HepG2 (cell line): Measurements from ENCODE around the gene DNAJB11. TPM values are rescaled to one million over a fixed set of nuclear protein-coding genes. Genes with fewer than 3 reads are reported as not detected.
A peak's percentile ranks its signal among the peaks of the same experiment; 100 is the strongest.

Experiments used
- ARID4A ChIP-seq: sonication (generic); formaldehyde crosslinking; IDR thresholded peaks from 2 replicates; pipeline ENCODE4 v1.5.0; 2020; ENCODE audit warnings: mild to moderate bottlenecking, missing genetic modification reagents, borderline replicate concordance
- BRCA1 ChIP-seq: sonication (generic); formaldehyde crosslinking; IDR thresholded peaks from 2 replicates; pipeline ENCODE4 v1.4.0; 2020; ENCODE audit warnings: missing genetic modification reagents
- JDP2 ChIP-seq: sonication (generic); formaldehyde crosslinking; IDR thresholded peaks from 2 replicates; pipeline ENCODE4 v1.8.1; 2022; ENCODE audit warnings: missing genetic modification reagents, borderline replicate concordance
- MBNL3 ChIP-seq: fragments of 250-450 bp; sonication (Bioruptor Pico); conservative IDR thresholded peaks from 2 replicates; pipeline ENCODE4 v1.8.0; 2022; ENCODE audit warnings: mild to moderate bottlenecking, inconsistent platforms
- NKX3-1 ChIP-seq: sonication (generic); formaldehyde crosslinking; IDR thresholded peaks from 2 replicates; pipeline ENCODE4 v1.5.0; 2020; ENCODE audit warnings: missing genetic modification reagents
- SMARCC2 ChIP-seq: fragments of 450-650 bp; IDR thresholded peaks from 2 replicates; pipeline ENCODE4 v1.6.1; 2017; ENCODE audit warnings: antibody characterized with exemption, mild to moderate bottlenecking
- ZBTB38 ChIP-seq: sonication (generic); formaldehyde crosslinking; IDR thresholded peaks from 2 replicates; pipeline ENCODE4 v1.5.1; 2020; ENCODE audit warnings: mild to moderate bottlenecking, missing genetic modification reagents
- ZNF441 ChIP-seq: sonication (generic); formaldehyde crosslinking; IDR thresholded peaks from 2 replicates; pipeline ENCODE4 v1.7.0; 2021; ENCODE audit warnings: missing genetic modification reagents, borderline replicate concordance
- ZNF510 ChIP-seq: sonication (generic); formaldehyde crosslinking; IDR thresholded peaks from 2 replicates; pipeline ENCODE4 v1.4.0; 2020; ENCODE audit warnings: low read depth, mild to moderate bottlenecking, missing genetic modification reagents
- ZNF792 ChIP-seq: IDR thresholded peaks from 2 replicates; pipeline ENCODE4 v1.6.1; 2016
- ZSCAN22 ChIP-seq: sonication (generic); formaldehyde crosslinking; IDR thresholded peaks from 2 replicates; pipeline ENCODE4 v1.4.0; 2020; ENCODE audit warnings: mild to moderate bottlenecking, missing genetic modification reagents
- polyA plus RNA-seq, 8 experiments: library from polyadenylated mRNA; depleted of rRNA in 3 of 8; stranded (reverse) in 7 of 8; unstranded in 1 of 8; fragments of >200 nt; fragmentation: Illumina TruSeq in 4 of 8; extraction: Trizol in 4 of 8; gene quantifications; 2 replicates each; pipeline versions ENCODE4 v1.2.1 to v1.2.3, GENCODE V29; 2011 to 2016; ENCODE audit warnings: low read depth in 4 of 8, missing spikeins in 1 of 8, mixed read lengths in 1 of 8; ENCODE audit not compliant: insufficient read depth in 1 of 8
- total RNA-seq, 5 experiments: library from RNA; depleted of rRNA; stranded (reverse); fragments of >200 nt; fragmentation: Illumina TruSeq; extraction: Trizol; gene quantifications; 2 replicates each; pipeline ENCODE4 v1.2.3, GENCODE V29; 2016; ENCODE audit warnings: low read depth in 1 of 5
- TF ChIP-seq, protein P1 (sequence below): sonication (generic); formaldehyde crosslinking; IDR thresholded peaks from 2 replicates; pipeline ENCODE4 v1.4.0; 2020; ENCODE audit warnings: missing genetic modification reagents
- TF ChIP-seq, protein P2 (sequence below): sonication (generic); formaldehyde crosslinking; IDR thresholded peaks from 2 replicates; pipeline ENCODE4 v1.8.0; 2022; ENCODE audit warnings: low read depth, missing genetic modification reagents
- TF ChIP-seq, protein P3 (sequence below): IDR thresholded peaks from 2 replicates; pipeline ENCODE4 v1.4.0; 2020; ENCODE audit warnings: mild to moderate bottlenecking, missing genetic modification reagents
- TF ChIP-seq, protein P4 (sequence below): sonication (generic); formaldehyde crosslinking; IDR thresholded peaks from 2 replicates; pipeline ENCODE4 v1.4.0; 2020; ENCODE audit warnings: low read depth, mild to moderate bottlenecking, missing genetic modification reagents

DNAJB11 gene
- total and polyA plus RNA-seq, 2 of the 13 experiments (the other 11 are each of a cell fraction or from before 2014, with no cell fraction given), result 41.0 to 132 TPM

DNA sequence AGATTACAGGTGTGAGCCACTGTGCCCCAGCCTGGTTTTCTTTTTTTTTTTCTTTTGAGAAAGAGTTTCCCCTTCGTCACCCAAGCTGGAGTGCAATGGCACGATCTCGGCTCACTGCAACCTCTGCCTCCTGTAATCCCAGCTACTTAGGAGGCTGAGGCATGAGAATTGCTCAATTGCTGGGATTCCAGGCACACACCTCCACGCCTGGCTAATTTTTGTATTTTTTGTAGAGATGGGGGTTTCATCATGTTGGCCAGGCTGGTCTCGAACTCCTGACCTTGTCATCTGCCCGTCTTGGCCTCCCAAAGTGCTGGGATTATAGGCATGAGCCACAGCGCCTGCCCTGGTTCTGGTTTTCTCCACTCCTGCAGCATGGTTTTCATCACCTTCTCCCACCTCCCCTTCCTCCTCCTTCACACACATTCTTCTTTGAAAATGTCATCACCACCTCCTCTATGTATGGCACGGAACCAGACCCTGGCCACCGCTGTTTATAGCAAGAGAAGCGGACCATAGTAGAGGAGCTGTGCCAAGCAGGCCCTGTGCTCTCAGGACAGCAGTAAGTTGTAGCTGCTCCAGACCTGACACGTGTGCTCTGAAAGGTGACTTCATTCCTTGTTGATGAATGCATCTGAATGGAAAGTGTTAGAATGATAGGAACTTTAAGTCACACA is 27.7 kb downstream of the DNAJB11 start (continued):
- TF ChIP-seq, protein P1, sequence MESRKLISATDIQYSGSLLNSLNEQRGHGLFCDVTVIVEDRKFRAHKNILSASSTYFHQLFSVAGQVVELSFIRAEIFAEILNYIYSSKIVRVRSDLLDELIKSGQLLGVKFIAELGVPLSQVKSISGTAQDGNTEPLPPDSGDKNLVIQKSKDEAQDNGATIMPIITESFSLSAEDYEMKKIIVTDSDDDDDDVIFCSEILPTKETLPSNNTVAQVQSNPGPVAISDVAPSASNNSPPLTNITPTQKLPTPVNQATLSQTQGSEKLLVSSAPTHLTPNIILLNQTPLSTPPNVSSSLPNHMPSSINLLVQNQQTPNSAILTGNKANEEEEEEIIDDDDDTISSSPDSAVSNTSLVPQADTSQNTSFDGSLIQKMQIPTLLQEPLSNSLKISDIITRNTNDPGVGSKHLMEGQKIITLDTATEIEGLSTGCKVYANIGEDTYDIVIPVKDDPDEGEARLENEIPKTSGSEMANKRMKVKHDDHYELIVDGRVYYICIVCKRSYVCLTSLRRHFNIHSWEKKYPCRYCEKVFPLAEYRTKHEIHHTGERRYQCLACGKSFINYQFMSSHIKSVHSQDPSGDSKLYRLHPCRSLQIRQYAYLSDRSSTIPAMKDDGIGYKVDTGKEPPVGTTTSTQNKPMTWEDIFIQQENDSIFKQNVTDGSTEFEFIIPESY (CRISPR knock-in tag), result peak; percentile 15; the same call in 1 of the 2 replicates
- TF ChIP-seq NKX3-1 (CRISPR knock-in tag) (no peak), MBNL3 (CRISPR knock-in tag) (no peak), ZNF441 (CRISPR knock-in tag) (no peak), ZNF510 (CRISPR knock-in tag) (no peak), ZBTB38 (CRISPR knock-in tag) (no peak; the same call in 1 of the 2 replicates), ARID4A (CRISPR knock-in tag) (no peak), ZNF792 (CRISPR knock-in tag) (no peak), SMARCC2 (no peak), BRCA1 (CRISPR knock-in tag) (no peak), JDP2 (no peak), ZSCAN22 (CRISPR knock-in tag) (no peak)
- TF ChIP-seq, protein P2, sequence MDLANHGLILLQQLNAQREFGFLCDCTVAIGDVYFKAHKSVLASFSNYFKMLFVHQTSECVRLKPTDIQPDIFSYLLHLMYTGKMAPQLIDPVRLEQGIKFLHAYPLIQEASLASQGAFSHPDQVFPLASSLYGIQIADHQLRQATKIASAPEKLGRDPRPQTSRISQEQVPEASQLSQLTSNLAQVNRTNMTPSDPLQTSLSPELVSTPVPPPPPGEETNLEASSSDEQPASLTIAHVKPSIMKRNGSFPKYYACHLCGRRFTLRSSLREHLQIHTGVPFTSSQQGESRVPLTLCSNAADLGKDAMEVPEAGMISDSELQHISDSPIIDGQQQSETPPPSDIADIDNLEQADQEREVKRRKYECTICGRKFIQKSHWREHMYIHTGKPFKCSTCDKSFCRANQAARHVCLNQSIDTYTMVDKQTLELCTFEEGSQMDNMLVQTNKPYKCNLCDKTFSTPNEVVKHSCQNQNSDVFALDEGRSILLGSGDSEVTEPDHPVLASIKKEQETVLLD, result no peak
- TF ChIP-seq, protein P3, sequence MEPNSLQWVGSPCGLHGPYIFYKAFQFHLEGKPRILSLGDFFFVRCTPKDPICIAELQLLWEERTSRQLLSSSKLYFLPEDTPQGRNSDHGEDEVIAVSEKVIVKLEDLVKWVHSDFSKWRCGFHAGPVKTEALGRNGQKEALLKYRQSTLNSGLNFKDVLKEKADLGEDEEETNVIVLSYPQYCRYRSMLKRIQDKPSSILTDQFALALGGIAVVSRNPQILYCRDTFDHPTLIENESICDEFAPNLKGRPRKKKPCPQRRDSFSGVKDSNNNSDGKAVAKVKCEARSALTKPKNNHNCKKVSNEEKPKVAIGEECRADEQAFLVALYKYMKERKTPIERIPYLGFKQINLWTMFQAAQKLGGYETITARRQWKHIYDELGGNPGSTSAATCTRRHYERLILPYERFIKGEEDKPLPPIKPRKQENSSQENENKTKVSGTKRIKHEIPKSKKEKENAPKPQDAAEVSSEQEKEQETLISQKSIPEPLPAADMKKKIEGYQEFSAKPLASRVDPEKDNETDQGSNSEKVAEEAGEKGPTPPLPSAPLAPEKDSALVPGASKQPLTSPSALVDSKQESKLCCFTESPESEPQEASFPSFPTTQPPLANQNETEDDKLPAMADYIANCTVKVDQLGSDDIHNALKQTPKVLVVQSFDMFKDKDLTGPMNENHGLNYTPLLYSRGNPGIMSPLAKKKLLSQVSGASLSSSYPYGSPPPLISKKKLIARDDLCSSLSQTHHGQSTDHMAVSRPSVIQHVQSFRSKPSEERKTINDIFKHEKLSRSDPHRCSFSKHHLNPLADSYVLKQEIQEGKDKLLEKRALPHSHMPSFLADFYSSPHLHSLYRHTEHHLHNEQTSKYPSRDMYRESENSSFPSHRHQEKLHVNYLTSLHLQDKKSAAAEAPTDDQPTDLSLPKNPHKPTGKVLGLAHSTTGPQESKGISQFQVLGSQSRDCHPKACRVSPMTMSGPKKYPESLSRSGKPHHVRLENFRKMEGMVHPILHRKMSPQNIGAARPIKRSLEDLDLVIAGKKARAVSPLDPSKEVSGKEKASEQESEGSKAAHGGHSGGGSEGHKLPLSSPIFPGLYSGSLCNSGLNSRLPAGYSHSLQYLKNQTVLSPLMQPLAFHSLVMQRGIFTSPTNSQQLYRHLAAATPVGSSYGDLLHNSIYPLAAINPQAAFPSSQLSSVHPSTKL, result 0 out of 2 replicates have a peak, but pooled peaks have one; percentile 23
- TF ChIP-seq, protein P4, sequence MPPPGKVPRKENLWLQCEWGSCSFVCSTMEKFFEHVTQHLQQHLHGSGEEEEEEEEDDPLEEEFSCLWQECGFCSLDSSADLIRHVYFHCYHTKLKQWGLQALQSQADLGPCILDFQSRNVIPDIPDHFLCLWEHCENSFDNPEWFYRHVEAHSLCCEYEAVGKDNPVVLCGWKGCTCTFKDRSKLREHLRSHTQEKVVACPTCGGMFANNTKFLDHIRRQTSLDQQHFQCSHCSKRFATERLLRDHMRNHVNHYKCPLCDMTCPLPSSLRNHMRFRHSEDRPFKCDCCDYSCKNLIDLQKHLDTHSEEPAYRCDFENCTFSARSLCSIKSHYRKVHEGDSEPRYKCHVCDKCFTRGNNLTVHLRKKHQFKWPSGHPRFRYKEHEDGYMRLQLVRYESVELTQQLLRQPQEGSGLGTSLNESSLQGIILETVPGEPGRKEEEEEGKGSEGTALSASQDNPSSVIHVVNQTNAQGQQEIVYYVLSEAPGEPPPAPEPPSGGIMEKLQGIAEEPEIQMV (CRISPR knock-in tag), result no peak
